Activated CD4-positive, alpha-beta T cell treated with anti-CD3 and anti-CD28 coated beads, Interleukin-2, amount 10 ng/mL, durations not matched to agents 7 days and 5 days (primary cell): Measurements from ENCODE around the gene SPNS3. TPM values are rescaled to one million over a fixed set of nuclear protein-coding genes. Genes with fewer than 3 reads are reported as not detected.

ENCODE experiments used
- CTCF ChIA-PET: fragments of 350-600 bp; sonication (Branson Sonifier 250); formaldehyde crosslinking; loops from one replicate; lab custom pipeline; 2021; ENCODE audit warnings: antibody characterized with exemption; lab: Charles Lee
- POLR2A ChIA-PET: fragments of 350-600 bp; sonication (Branson Sonifier 250); formaldehyde crosslinking; loops from one replicate; lab custom pipeline; 2021; ENCODE audit warnings: antibody characterized with exemption; lab: Charles Lee
- DNase-seq: peaks from one replicate; pipeline ENCODE4 v3.0.0-alpha.2; 2020
- H3K27ac Mint-ChIP-seq: one replicate; pipeline ENCODE4 v1.8.0; 2021; ENCODE audit warnings: mild to moderate bottlenecking, moderate library complexity, mixed read lengths
- H3K27me3 Mint-ChIP-seq: one replicate; pipeline ENCODE4 v1.8.0; 2021; ENCODE audit warnings: mixed read lengths
- H3K36me3 Mint-ChIP-seq: one replicate; pipeline ENCODE4 v1.8.0; 2021; ENCODE audit warnings: low read depth, mixed read lengths
- H3K4me1 Mint-ChIP-seq: one replicate; pipeline ENCODE4 v1.8.0; 2021; ENCODE audit warnings: mixed read lengths
- H3K4me3 Mint-ChIP-seq: one replicate; pipeline ENCODE4 v1.8.0; 2021; ENCODE audit warnings: mild to moderate bottlenecking, moderate library complexity, mixed read lengths
- H3K9me3 Mint-ChIP-seq: one replicate; pipeline ENCODE4 v1.8.0; 2021; ENCODE audit warnings: mixed read lengths
- total RNA-seq, 2 experiments: library from RNA; stranded (reverse); gene quantifications; one replicate each; pipeline ENCODE4 v1.2.3, GENCODE V29; 2021

Gene SPNS3
- total RNA-seq, 2 experiments from 2014 or later, result 6.5 to 8.0 TPM

GRCh38 chr17:4438162-4438944 lies 4.6 kb downstream of the SPNS3 start:
- Mint-ChIP-seq H3K27ac (peak overlapping the region; percentile 42), H3K4me1 (peaks cover 35% of the 10 kb centered on the region), H3K27me3 (no peaks in the 10 kb centered on the region), H3K9me3 (no peaks in the 10 kb centered on the region), H3K36me3 (no peaks in the 10 kb centered on the region), H3K4me3 (no peak overlapping the region)
- DNase-seq, result no peak
- ChIA-PET POLR2A (no interaction called here), CTCF (no interaction called here)

GRCh38 chr17:4440021-4440420 lies 6.3 kb downstream of the SPNS3 start:
- Mint-ChIP-seq H3K27ac (no peak overlapping the region), H3K4me3 (no peak overlapping the region), H3K4me1 (peaks cover 24% of the 10 kb centered on the region), H3K9me3 (no peaks in the 10 kb centered on the region), H3K36me3 (no peaks in the 10 kb centered on the region), H3K27me3 (no peaks in the 10 kb centered on the region)
- ChIA-PET CTCF (interaction anchor here (0.6 to 1.1 kb wide), 2 partner anchors 46 to 688 kb away, joined by 3 to 4 read pairs; no protein-coding TSS in a partner anchor), POLR2A (no interaction called here)
- no peak for DNase-seq

DNA sequence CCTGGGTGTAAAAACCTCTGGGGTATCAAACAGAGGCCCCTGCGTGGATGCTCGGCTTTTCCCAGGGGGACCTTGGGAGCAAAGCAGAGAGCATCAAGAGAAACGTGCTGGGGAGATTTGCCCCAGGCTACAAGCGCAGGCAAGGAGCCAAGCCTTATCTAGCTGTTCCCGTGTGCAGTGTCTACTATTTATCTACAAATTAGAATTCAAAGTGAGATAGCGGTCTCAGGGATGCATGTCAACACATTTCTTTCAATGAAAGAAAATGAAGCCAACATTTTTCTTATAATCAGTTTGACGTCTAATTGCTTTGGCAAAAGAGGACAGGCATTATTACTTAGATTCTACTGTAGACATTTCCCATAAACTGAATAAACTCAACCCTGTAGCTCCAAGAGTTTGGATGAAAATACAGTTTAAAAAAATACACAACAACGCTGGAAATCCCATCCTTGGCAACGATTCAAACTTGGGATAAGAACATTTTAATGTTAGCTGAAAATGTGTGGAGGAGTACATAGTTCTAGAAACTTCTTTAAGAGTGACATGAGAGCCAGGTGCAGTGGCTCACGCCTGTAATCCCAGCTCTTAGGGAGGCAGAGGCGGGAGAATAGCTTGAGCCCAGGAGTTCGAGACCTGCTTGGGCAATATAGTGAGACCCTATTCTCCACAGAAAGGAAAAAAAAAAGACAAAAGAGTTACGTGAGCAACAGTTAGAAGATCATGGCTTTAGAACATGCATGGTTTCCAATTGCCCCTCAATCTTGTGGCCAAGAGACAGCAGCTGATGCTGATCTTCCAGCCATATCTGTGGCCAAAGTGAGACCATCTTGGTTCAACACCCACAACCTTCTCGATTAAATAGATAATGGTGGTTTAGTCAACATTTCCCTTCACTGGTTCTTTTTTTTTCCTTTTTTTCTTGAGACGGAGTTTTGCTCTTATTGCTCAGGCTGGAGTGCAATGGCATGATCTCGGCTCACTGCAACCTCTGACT lies 7.2 kb downstream of the SPNS3 start:
- DNase-seq, result no peak
- Mint-ChIP-seq H3K27ac (no peak overlapping the region), H3K27me3 (no peaks in the 10 kb centered on the region), H3K4me3 (no peak overlapping the region), H3K36me3 (no peaks in the 10 kb centered on the region), H3K9me3 (no peaks in the 10 kb centered on the region), H3K4me1 (peaks cover 17% of the 10 kb centered on the region)
- ChIA-PET CTCF (interaction anchor here (0.6 to 0.7 kb wide), 3 partner anchors 13 to 689 kb away, joined by 3 to 4 read pairs (median 3); no protein-coding TSS in a partner anchor), POLR2A (no interaction called here)

DNA sequence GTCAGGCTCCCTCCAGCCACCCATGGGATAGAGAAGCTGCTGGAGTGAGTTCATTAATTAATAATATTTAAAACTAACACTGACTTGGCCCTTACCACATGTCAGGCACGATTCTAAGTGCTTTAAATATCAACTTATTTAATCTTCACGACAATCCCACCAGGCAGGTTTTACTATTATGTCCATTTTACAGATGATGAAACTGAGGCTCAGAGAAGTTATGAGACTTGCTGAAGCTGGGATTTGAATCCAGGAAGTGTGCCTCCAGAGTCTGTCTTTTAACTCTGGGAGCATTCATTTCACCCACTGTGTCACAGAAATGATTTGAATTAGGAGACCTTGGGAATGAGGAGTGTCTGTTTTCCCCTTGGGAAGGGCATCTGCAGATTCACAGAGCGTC lies 8.8 kb downstream of the SPNS3 start:
- no peak overlapping the region for H3K27ac Mint-ChIP-seq

GRCh38 chr17:4443476-4443875 lies 9.7 kb downstream of the SPNS3 start:
- no peak overlapping the region for H3K4me3 Mint-ChIP-seq
- H3K9me3 Mint-ChIP-seq, result no peaks in the 10 kb centered on the region
- peaks cover 3% of the 10 kb centered on the region for H3K4me1 Mint-ChIP-seq
- no peaks in the 10 kb centered on the region for H3K27me3 Mint-ChIP-seq
- DNase-seq, result no peak
- ChIA-PET POLR2A (no interaction called here), CTCF (no interaction called here)
- H3K27ac Mint-ChIP-seq, result no peak overlapping the region
- no peaks in the 10 kb centered on the region for H3K36me3 Mint-ChIP-seq

More for the DNA sequence above, 8.8 kb downstream of the SPNS3 start:
- POLR2A ChIA-PET, result no interaction called here
- Mint-ChIP-seq H3K4me3 (no peak overlapping the region), H3K9me3 (no peaks in the 10 kb centered on the region), H3K36me3 (no peaks in the 10 kb centered on the region), H3K27me3 (no peaks in the 10 kb centered on the region), H3K4me1 (peaks cover 4% of the 10 kb centered on the region)
- no peak for DNase-seq
- CTCF ChIA-PET, result interaction anchor here (0.6 kb wide), 1 partner anchor 563 kb away, joined by 4 read pairs; no protein-coding TSS in a partner anchor

GRCh38 chr17:4444782-4445473 lies 11.2 kb downstream of the SPNS3 start:
- H3K4me3 Mint-ChIP-seq, result no peak overlapping the region
- H3K27ac Mint-ChIP-seq, result no peak overlapping the region
- H3K9me3 Mint-ChIP-seq, result no peaks in the 10 kb centered on the region
- POLR2A ChIA-PET, result no interaction called here
- H3K4me1 Mint-ChIP-seq, result peaks cover 7% of the 10 kb centered on the region
- H3K27me3 Mint-ChIP-seq, result no peaks in the 10 kb centered on the region
- H3K36me3 Mint-ChIP-seq, result no peaks in the 10 kb centered on the region
- CTCF ChIA-PET, result interaction anchor here (1.1 to 2.9 kb wide), 3 partner anchors 11 to 27 kb away, joined by 3 to 10 read pairs (median 3); no protein-coding TSS in a partner anchor
- DNase-seq, result no peak

- ChIA-PET CTCF (interaction anchor here (1.1 to 2.9 kb wide), 3 partner anchors 10 to 28 kb away, joined by 3 to 10 read pairs (median 3); no protein-coding TSS in a partner anchor), POLR2A (no interaction called here)
- Mint-ChIP-seq H3K27me3 (no peaks in the 10 kb centered on the region), H3K27ac (no peak overlapping the region), H3K36me3 (no peaks in the 10 kb centered on the region), H3K4me3 (no peak overlapping the region), H3K4me1 (peaks cover 9% of the 10 kb centered on the region), H3K9me3 (no peaks in the 10 kb centered on the region)
- no peak for DNase-seq
These were observed 12.0 kb downstream of the SPNS3 start for GRCh38 chr17:4445731-4446130.

- peaks cover 9% of the 10 kb centered on the region for H3K4me1 Mint-ChIP-seq
- no peaks in the 10 kb centered on the region for H3K36me3 Mint-ChIP-seq
- no peak overlapping the region for H3K4me3 Mint-ChIP-seq
- ChIA-PET POLR2A (no interaction called here), CTCF (interaction anchor here (0.6 to 2.9 kb wide), 2 partner anchors 9 to 347 kb away, joined by 3 to 10 read pairs; no protein-coding TSS in a partner anchor)
- H3K9me3 Mint-ChIP-seq, result no peaks in the 10 kb centered on the region
- no peak for DNase-seq
- no peak overlapping the region for H3K27ac Mint-ChIP-seq
- no peaks in the 10 kb centered on the region for H3K27me3 Mint-ChIP-seq
These were observed 12.8 kb downstream of the SPNS3 start for GRCh38 chr17:4446326-4447071.

GRCh38 chr17:4448197-4448980 lies 14.6 kb downstream of the SPNS3 start:
- CTCF ChIA-PET, result interaction anchor here (0.6 to 0.8 kb wide), 2 partner anchors 23 to 272 kb away, joined by 3 to 4 read pairs; no protein-coding TSS in a partner anchor

GRCh38 chr17:4449736-4450135 lies 16.0 kb downstream of the SPNS3 start:
- Mint-ChIP-seq H3K36me3 (no peaks in the 10 kb centered on the region), H3K9me3 (no peaks in the 10 kb centered on the region), H3K27me3 (no peaks in the 10 kb centered on the region), H3K27ac (peak overlapping the region; percentile 66), H3K4me1 (peaks cover 9% of the 10 kb centered on the region), H3K4me3 (no peak overlapping the region)
- ChIA-PET CTCF (interaction anchor here (0.6 to 1.1 kb wide), 2 partner anchors 14 to 48 kb away, joined by 3 read pairs; no protein-coding TSS in a partner anchor), POLR2A (no interaction called here)
- DNase-seq, result no peak

More at GRCh38 chr17:4448197-4448980, 14.6 kb downstream of the SPNS3 start:
- Mint-ChIP-seq H3K27ac (no peak overlapping the region), H3K4me3 (no peak overlapping the region), H3K4me1 (peaks cover 9% of the 10 kb centered on the region), H3K27me3 (no peaks in the 10 kb centered on the region), H3K9me3 (no peaks in the 10 kb centered on the region), H3K36me3 (no peaks in the 10 kb centered on the region)
- DNase-seq, result no peak
- POLR2A ChIA-PET, result no interaction called here
